SU-DHL-6 (cell line): ENCODE measurements around the gene ASPRV1.

Experiments
- H2AFZ ChIP-seq: fragments of 200-600 bp; sonication (generic); 2 replicates; pipeline ENCODE4 v1.6.1; 2014; ENCODE audit warnings: low read depth, mild to moderate bottlenecking, moderate library complexity, mixed read lengths, antibody characterized with exemption, low read length; ENCODE audit not compliant: severe bottlenecking
- H3F3A ChIP-seq: fragments of 200-600 bp; shearing (Covaris generic); 2 replicates; pipeline ENCODE4 v1.6.0; 2016; ENCODE audit warnings: antibody characterized with exemption, mild to moderate bottlenecking; ENCODE audit not compliant: insufficient read depth
- H3K27ac ChIP-seq: fragments of 200-600 bp; sonication (generic); 2 replicates; pipeline ENCODE4 v1.5.1; 2016; ENCODE audit warnings: low read depth, mild to moderate bottlenecking, low read length, moderate library complexity, mixed read lengths
- H3K27me3 ChIP-seq: fragments of 200-600 bp; sonication (generic), shearing (Covaris generic); 2 replicates; pipeline ENCODE4 v1.6.0; 2014; ENCODE audit warnings: mild to moderate bottlenecking, low read length
- H3K36me3 ChIP-seq: fragments of 200-600 bp; sonication (generic); 2 replicates; pipeline ENCODE4 v1.6.1; 2014; ENCODE audit warnings: mild to moderate bottlenecking, low read length, mixed read lengths
- H3K4me2 ChIP-seq: fragments of 300-600, 200-600 bp; shearing (Covaris generic), sonication (generic); 2 replicates; pipeline ENCODE4 v1.6.0; 2014; ENCODE audit warnings: low read length, low read depth, mild to moderate bottlenecking; ENCODE audit not compliant: poor library complexity, severe bottlenecking
- H3K4me3 ChIP-seq: fragments of 200-600 bp; sonication (generic); 2 replicates; pipeline ENCODE4 v1.5.1; 2014; ENCODE audit warnings: antibody characterized with exemption, low read length, mild to moderate bottlenecking, mixed read lengths; ENCODE audit not compliant: insufficient read depth, poor library complexity, severe bottlenecking
- H3K79me2 ChIP-seq: fragments of 200-600 bp; sonication (generic); 2 replicates; pipeline ENCODE4 v1.6.1; 2014; ENCODE audit warnings: mild to moderate bottlenecking, low read length, moderate library complexity; ENCODE audit not compliant: insufficient read depth
- H3K9ac ChIP-seq: fragments of 200-600 bp; sonication (generic); 2 replicates; pipeline ENCODE4 v1.7.0; 2014; ENCODE audit warnings: mild to moderate bottlenecking, low read length
- H3K9me2 ChIP-seq: fragments of 200-600 bp; sonication (generic); replicated peaks from 2 replicates; pipeline ENCODE4 v1.6.1; 2014; ENCODE audit warnings: low read length; ENCODE audit not compliant: insufficient read depth
- H3K9me3 ChIP-seq: fragments of 200-600 bp; sonication (generic); 2 replicates; pipeline ENCODE4 v1.6.1; 2014; ENCODE audit warnings: low read length, mixed read lengths; ENCODE audit not compliant: insufficient read depth
- H4K20me1 ChIP-seq: fragments of 200-600 bp; sonication (generic); 2 replicates; pipeline ENCODE4 v1.6.1; 2014; ENCODE audit warnings: low read depth, mild to moderate bottlenecking, antibody characterized with exemption, low read length, moderate library complexity, mixed read lengths
- EZH2phosphoT487 ChIP-seq: fragments of 200-600 bp; sonication (generic), shearing (Covaris generic); conservative IDR thresholded peaks from 2 replicates; pipeline ENCODE4 v1.6.1; 2018; ENCODE audit warnings: mild to moderate bottlenecking, antibody characterized with exemption, low read length, moderate library complexity, mixed read lengths
- TF ChIP-seq, protein P1 (sequence below): fragments of 200-600 bp; sonication (generic); IDR thresholded peaks from one replicate; pipeline ENCODE4 v1.5.1; 2017; ENCODE audit warnings: antibody characterized with exemption, mild to moderate bottlenecking, low read length, moderate library complexity; ENCODE audit not compliant: insufficient read depth, poor library complexity, severe bottlenecking

Gene ASPRV1

DNA sequence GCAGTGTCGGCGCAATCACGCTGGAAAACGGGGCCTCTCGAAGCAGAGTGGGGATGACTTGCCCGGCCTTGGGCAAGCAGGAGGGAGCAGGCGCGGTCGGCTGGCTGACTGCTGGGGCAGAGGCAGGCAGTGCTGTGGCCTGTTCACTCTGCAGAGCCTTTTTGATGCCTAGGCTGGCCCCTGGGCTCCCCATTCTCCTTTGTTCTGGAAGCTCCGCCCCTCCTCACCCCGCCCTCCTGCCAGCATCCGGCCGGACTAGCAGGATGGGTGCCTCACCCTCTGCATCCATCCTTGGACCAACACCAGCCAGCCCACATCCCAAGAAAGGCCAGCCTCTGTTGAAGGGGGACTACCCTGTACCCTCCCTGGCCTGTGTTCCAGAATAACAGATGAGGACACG is at the start of gene ASPRV1:
ASPRV1 (minus strand) TSS at position 136 of the 400 bp plus-strand sequence. CDS start 195 bp downstream, outside the sequence.
- H3K27me3 ChIP-seq = no peaks in the 10 kb centered on the region
- no peaks in the 10 kb centered on the region for H3K9me3 ChIP-seq
- no peaks in the 10 kb centered on the region for H3F3A ChIP-seq
- no peak within 1 kb of the TSS for H3K4me3 ChIP-seq
- TF ChIP-seq, protein P1, sequence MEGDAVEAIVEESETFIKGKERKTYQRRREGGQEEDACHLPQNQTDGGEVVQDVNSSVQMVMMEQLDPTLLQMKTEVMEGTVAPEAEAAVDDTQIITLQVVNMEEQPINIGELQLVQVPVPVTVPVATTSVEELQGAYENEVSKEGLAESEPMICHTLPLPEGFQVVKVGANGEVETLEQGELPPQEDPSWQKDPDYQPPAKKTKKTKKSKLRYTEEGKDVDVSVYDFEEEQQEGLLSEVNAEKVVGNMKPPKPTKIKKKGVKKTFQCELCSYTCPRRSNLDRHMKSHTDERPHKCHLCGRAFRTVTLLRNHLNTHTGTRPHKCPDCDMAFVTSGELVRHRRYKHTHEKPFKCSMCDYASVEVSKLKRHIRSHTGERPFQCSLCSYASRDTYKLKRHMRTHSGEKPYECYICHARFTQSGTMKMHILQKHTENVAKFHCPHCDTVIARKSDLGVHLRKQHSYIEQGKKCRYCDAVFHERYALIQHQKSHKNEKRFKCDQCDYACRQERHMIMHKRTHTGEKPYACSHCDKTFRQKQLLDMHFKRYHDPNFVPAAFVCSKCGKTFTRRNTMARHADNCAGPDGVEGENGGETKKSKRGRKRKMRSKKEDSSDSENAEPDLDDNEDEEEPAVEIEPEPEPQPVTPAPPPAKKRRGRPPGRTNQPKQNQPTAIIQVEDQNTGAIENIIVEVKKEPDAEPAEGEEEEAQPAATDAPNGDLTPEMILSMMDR = no peak
- TF ChIP-seq EZH2phosphoT487 = no peak
- no peak within 1 kb of the TSS for H3K27ac ChIP-seq
- no peaks in the 10 kb centered on the region for H3K9me2 ChIP-seq
- no peak within 1 kb of the TSS for H3K9ac ChIP-seq
- H3K4me2 ChIP-seq = no peak within 1 kb of the TSS
- no peak within 1 kb of the TSS for H2AFZ ChIP-seq
- H4K20me1 ChIP-seq = no peaks in the 10 kb centered on the region
- H3K36me3 ChIP-seq = no peaks in the 10 kb centered on the region
- no peaks in the 10 kb centered on the region for H3K79me2 ChIP-seq

DNA sequence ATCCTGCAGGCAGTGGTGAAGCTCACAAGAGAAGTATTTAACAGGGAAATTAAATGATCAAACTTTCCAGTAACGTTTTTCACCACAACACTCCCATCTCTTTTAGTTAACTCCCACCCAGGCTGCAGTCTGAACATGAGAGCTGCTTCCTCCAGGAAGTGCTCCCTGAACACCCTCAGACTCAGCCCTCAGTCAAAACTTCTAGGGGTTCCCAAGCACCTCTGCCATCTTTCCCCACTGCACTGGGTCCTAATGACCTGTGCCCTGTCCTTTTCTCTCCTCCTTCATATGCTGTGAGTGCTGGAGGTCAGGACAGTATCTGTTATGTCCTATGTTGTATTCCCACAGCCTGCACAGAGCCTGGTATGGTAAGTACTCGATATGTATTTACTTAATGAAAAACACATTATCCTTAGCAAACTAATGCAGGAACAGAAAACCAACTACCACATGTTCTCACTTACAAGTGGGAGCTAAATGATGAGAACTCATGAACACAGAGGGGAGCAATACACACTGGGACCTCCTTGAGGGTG is 49.2 kb upstream of the ASPRV1 start:
- H4K20me1 ChIP-seq = no peaks in the 10 kb centered on the region
- no peak overlapping the region for H2AFZ ChIP-seq
- no peaks in the 10 kb centered on the region for H3K9me3 ChIP-seq
- no peak overlapping the region for H3K27ac ChIP-seq
- no peaks in the 10 kb centered on the region for H3K27me3 ChIP-seq
- H3K9ac ChIP-seq = no peak overlapping the region
- H3K36me3 ChIP-seq = no peaks in the 10 kb centered on the region
- H3K79me2 ChIP-seq = no peaks in the 10 kb centered on the region
- no peaks in the 10 kb centered on the region for H3F3A ChIP-seq
- H3K4me3 ChIP-seq = no peak overlapping the region
- H3K4me2 ChIP-seq = no peak overlapping the region
- TF ChIP-seq, protein P1 = no peak
- TF ChIP-seq EZH2phosphoT487 = no peak
- H3K9me2 ChIP-seq = no peaks in the 10 kb centered on the region

DNA sequence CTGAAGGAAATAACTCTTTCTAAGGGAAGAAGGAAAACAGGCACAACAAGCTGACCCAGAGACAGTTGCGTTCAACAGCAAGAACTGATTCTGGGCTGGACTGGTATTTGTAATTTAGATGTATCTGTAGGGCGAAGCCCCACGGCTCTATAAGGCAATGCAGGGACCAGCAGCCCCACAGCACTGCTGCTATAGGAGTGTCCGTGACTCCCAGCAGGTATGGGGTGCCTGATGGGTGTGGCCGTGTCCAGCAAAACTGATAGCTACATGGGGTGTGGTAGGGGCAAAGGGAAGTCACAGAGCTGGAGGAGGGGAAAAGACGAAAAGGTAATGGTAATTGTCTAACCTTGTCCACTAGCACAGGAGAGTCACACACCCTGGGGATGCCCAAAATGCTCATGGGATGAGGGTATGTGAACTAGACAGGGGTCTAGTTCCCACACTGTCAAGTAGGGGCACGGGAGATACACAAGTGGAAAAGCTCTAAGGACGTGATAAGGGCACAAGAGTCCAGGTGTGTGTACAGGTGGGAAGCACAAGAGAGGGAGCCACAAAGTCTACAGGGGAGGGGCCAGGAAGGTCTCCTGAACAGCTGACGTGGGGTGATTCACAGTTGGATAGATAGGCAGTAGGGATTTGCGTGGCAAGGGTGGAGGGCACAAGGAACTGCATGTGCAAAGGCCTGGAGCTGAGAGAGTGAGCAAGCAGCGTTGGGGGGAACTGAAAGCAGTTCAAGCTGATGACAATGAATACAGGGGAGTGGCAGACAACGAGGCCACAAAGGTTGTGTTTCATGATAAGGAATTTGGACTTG is 48.5 kb upstream of the ASPRV1 start:
- no peak overlapping the region for H3K27ac ChIP-seq
- no peaks in the 10 kb centered on the region for H3K79me2 ChIP-seq
- no peaks in the 10 kb centered on the region for H3K36me3 ChIP-seq
- TF ChIP-seq, protein P1 = no peak
- TF ChIP-seq EZH2phosphoT487 = no peak
- no peak overlapping the region for H3K4me2 ChIP-seq
- H3K4me3 ChIP-seq = no peak overlapping the region
- H3K9me3 ChIP-seq = no peaks in the 10 kb centered on the region
- no peaks in the 10 kb centered on the region for H3K27me3 ChIP-seq
- H2AFZ ChIP-seq = no peak overlapping the region
- no peak overlapping the region for H3K9ac ChIP-seq
- no peaks in the 10 kb centered on the region for H4K20me1 ChIP-seq
- no peaks in the 10 kb centered on the region for H3K9me2 ChIP-seq
- no peaks in the 10 kb centered on the region for H3F3A ChIP-seq
